NCI-H146 treated with DMSO at 0.1 percent for 48 hours (cell line): ENCODE data around the gene RANBP2.
"Not testable (repeated sequence)": the region's sequence is repeated elsewhere in the genome, so short reads cannot be mapped to it uniquely, and the experiment has no call there.

Experiments
- DNase-seq: peaks from one replicate; lab custom pipeline; 2025; ENCODE audit not compliant: unreplicated experiment; lab: John Stamatoyannopoulos, UW

The RANBP2 gene

DNA sequence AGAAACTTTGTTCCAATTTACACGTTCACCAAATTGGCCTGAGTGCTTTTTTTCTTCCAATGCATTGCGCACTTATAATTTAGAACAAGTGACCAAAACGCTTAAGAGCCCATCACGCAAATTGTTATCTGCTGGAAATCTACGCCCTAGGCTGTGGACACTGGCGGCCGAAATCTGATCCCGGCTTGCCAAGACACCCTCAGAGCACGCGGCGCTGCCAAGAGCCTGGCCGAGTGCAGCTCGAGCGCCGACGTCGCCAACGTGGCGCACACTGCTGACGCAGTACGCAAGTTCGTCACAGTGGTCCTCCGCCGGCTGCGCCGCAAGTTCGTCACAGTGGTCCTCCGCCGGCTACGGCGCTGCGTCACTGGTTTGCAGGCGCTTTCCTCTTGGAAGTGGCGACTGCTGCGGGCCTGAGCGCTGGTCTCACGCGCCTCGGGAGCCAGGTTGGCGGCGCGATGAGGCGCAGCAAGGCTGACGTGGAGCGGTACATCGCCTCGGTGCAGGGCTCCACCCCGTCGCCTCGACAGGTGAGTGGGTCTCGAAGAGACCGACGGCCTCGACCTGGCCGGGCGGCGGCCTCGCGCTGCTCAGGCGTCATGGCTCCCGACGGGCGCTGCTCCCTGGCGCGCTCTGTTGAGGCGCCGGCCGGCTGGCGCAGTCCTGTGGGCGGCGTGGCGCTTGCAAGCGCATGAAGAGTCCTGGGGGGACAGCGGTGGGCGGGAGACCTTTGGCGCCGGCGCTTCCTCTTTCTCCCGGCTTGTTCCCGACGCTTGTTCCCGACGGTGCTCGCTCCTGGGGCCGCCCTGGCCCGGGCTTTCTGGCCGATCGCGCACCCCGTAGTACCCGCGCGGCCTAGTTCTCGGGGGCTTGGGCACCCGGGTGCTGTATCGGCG is at the start of gene RANBP2:
TSS of gene RANBP2 (plus strand) at position 334 of the 896 bp plus-strand sequence. CDS start at position 459, 125 bp downstream.
- DNase-seq = peak; percentile 89

DNA sequence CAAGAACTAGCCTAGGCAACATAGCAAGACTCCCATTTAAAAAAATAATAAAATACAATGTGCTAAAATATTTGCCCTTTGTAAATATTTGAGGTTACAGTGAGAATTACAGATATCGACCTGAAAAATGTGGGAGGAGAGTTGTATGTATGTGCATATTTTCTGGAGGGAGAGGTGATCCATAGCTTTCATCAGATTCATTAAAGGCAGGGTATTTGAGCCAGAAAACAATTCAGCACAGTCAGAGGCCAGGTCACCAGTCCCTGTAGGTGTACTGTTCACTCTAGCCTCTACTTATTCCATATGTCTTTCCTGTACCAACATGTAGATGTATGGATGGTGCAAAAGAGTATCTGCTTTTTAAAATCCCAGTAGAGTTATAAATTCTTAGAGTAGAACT is 49.0 kb upstream of the RANBP2 start:
- not testable (repeated sequence) for DNase-seq

DNA sequence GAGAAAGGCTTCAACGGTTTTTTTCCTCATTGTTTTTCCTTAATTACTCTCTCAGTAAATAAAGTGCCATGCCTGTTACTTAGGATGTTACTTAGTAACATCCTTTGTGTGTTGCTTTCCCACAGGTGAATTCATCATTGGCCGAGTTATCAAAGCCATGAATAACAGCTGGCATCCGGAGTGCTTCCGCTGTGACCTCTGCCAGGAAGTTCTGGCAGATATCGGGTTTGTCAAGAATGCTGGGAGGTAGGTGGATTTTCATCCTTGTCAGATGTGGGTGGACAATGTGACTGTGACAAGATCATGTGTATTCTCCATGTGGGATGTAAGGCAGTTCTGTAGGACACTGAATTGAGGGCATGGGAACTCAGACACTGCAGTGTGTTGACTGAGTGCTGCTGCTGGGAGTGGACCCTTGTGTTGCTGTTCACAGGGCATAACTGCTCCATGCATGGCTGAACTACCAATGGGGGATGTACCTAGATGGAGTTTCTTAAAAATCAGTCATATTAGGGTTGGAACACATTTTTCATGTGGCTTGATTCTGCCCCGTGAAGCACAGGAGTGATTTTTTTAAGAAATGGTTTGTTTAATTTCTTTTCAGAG is 47.0 kb upstream of the RANBP2 start:
- not testable (repeated sequence) for DNase-seq

GRCh38 chr2:108676522-108676921 is 42.8 kb upstream of the RANBP2 start:
- not testable (repeated sequence) for DNase-seq

DNA sequence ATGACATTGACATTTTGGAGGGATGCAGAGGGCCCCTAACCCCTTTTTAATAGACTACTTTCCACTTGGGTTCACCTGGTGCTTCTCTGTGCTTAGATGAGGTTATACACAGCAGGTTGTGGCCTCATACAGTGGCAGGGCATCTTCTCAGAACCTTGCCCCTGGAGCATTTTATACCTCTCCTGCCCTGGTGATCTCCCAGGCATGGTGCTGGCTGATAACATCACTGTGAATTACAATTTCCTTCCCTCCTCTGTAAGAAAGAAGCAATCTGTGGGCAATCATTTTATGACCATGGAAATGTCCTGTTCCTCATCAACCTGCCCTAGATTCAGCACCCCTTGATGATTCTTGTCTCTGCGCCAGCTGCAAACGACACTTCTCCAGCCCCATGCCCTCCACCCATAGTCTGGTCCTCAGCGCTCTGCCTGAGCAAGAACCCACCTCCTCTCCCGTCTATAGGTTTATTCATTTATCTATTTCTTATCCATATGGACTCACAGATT is 42.0 kb upstream of the RANBP2 start:
- DNase-seq = not testable (repeated sequence)

DNA sequence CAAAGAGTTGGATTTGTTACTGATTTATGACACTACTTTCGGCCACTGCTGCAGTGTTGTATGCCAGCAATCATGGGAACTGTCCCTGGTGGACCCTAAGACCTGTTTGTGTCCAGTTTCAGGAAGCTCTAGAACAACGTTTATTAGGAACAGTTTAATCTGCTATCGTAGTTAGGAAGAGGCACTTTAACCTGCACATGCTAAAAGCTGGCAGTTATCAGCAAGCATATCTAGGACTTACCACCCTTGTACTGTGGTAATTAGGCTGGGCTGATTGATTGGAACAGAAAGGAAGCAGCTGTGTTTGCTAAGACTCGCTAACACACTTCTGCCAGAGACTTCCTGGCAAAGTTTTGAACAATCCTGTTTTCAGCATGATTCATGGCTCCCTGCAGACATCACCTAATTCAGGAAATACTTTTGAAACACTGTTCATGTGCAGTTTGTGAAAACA is 41.1 kb upstream of the RANBP2 start:
- peak; percentile 80 for DNase-seq

DNA sequence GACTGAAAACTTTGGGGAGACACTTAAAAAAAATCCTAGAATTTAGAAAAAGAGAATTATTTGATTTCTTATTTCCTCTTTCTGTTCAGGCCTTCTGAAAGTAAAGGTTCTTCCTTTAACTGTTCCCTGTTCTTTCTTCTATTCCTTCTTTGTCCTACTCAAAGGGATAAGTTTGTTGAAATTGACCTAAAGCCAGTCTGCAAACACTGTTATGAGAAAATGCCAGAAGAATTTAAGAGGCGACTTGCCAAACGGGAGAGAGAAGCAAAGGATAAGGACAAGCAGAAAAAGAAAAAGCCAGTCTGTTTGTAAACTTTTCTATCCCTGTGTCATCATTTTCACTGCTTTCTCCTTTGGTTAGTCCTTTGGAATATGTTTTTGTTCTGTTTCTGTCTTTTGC is 38.5 kb upstream of the RANBP2 start:
- DNase-seq = not testable (repeated sequence)

GRCh38 chr2:108688818-108689756 is 30.2 kb upstream of the RANBP2 start:
- DNase-seq = peak; percentile 44

GRCh38 chr2:108690001-108690400 is 29.3 kb upstream of the RANBP2 start:
- DNase-seq = not testable (repeated sequence)

- DNase-seq = no peak
Observed at GRCh38 chr2:108691447-108691846, 27.8 kb upstream of the RANBP2 start.

- no peak for DNase-seq
Observed at GRCh38 chr2:108701208-108701607, 18.1 kb upstream of the RANBP2 start.

DNA sequence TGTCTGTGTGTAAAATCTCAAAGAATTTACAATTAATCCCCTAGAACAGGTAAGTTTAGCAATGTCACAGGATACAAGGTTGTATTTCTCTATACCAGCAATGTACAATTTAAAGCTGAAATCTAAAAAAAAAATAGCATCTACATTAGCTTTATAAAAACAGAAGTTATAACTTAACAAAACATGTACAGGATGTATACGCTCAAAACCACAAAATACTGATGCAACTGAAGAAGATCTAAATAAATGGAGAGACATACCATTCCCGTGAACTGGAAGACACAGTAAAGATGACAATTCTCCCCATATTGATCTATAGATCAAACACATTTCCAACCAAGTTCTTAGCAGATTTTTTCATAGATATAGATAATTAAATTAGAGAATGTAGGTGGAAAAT is 17.5 kb upstream of the RANBP2 start:
- no peak for DNase-seq

DNA sequence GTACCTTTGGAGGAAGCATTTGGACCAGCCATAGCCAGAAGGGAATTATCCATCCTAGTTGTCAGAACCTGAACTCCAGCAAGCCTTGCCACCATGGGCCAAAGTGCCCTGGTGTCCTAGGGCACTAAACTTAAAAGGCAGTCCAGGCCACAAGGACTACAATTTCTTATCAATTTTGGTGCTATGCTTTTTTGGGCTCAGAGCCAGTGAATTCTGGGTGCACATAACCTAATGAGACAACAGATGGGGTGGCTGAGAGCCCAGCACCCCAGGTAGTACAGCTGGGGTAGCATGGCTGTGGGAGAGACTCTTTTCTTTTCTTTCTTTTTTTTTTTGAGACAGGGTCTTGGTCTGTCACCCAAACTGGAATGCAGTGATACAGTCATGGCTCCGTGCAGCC is 14.4 kb upstream of the RANBP2 start:
- DNase-seq = no peak

DNA sequence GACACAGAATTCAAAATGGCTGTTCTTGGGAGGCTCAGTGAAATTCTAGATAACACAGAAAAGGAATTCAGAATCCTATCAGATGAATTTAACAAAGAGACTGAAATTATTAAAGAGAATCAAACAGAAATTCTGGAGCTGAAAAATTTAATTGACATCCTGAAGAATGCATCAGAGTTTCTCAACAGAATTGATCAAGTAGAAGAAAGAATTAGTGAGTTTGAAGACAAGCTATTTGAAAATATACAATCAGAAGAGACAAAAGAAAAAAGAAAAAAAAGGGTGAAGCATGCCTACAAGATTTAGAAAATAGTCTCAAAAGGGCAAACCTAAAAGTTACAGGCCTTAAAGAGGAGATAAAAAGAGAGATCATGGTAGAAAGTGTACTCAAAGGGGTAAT is 12.0 kb upstream of the RANBP2 start:
- no peak for DNase-seq

- not testable (repeated sequence) for DNase-seq
Observed at GRCh38 chr2:108716971-108717370, 2.3 kb upstream of the RANBP2 start.

GRCh38 chr2:108726048-108726447 is 6.8 kb downstream of the RANBP2 start:
- DNase-seq = not testable (repeated sequence)

DNA sequence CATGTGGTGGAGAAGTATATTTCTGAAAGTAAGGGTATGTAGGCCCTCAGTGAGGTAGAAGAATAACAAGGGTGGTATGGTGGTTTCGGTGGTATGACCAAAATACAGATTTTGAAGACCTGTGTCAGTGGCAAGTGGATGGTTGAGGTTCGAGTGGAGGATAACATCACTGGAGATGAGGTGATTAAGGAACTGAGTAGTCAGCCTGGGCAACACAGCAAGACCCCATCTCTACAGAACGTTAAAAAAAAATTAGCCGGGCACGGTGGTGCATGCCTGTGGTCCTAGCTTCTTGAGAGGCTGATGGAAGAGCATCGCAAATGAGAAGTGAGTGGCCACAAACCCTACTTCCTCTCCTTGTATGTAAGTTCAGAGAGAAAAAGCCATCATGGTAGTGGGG is 15.4 kb downstream of the RANBP2 start:
- DNase-seq = not testable (repeated sequence)

- not testable (repeated sequence) for DNase-seq
Observed at GRCh38 chr2:108757973-108758372, 38.7 kb downstream of the RANBP2 start.

DNA sequence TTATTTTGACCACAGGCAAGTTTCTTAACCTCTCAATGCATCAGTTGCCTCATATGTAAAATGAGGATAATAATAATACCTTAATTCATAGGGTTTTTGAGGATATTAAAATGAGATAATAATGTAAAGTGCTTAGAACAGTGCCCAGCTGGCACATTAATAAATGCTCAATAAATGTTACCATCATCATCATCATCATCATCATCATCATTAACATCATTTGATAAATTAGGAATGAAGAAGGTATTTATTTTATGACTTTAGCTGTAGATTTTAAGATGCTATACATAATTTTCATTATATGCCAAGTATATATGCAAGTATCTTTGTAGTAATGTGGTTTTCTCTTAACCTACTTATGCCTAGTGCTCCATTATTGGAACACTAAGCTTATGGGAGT is 43.3 kb downstream of the RANBP2 start:
- DNase-seq = not testable (repeated sequence)

- not testable (repeated sequence) for DNase-seq
Observed at GRCh38 chr2:108766671-108767070, 47.4 kb downstream of the RANBP2 start.

DNA sequence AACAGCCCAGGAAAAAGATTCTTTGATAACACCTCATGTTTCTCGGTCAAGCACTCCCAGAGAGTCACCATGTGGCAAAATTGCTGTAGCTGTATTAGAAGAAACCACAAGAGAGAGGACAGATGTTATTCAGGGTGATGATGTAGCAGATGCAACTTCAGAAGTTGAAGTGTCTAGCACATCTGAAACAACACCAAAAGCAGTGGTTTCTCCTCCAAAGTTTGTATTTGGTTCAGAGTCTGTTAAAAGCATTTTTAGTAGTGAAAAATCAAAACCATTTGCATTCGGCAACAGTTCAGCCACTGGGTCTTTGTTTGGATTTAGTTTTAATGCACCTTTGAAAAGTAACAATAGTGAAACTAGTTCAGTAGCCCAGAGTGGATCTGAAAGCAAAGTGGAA is 48.6 kb downstream of the RANBP2 start:
- not testable (repeated sequence) for DNase-seq
